Lung microvascular endothelial cell (primary cell): ENCODE results near the gene RUFY4. TPM values are rescaled to one million over a fixed set of nuclear protein-coding genes. Genes with fewer than 3 reads are reported as not detected.
"Not testable (repeated sequence)": the region's sequence is repeated elsewhere in the genome, so short reads cannot be mapped to it uniquely, and the experiment has no call there.

ENCODE experiments used
- DNase-seq, 2 donors: peaks; one replicate each; pipeline versions ENCODE4 v3.0.0 to v3.0.0-alpha.2; 2010; ENCODE audit warnings: low read depth in 2 of 2
- total RNA-seq: library from RNA; depleted of rRNA; stranded (reverse); fragments of >200 nt; gene quantifications from 2 replicates; pipeline ENCODE4 v1.2.1, GENCODE V29; 2014

The RUFY4 gene
- total RNA-seq, 1 donor from 2014 or later = not detected

DNA sequence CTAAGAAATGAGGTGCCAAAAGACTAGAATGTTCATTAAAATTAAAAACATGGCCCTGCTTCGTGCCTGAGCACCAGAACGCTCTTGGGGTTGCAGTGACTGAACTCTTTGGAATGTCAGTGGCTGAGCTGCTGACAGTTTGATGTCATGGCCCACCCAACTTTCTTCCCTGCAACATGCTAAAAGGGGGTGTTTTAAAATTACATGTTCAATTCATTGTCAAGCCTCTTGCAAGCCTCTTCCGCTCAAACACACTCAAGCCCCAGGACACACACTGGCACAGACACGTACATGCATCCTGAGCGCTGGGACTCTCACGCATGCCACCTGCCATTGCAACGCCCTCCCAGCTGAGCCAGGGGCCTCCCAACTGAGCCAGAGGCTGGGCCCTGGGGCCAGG, 12.6 kb downstream of the RUFY4 start:
- no peak for DNase-seq

DNA sequence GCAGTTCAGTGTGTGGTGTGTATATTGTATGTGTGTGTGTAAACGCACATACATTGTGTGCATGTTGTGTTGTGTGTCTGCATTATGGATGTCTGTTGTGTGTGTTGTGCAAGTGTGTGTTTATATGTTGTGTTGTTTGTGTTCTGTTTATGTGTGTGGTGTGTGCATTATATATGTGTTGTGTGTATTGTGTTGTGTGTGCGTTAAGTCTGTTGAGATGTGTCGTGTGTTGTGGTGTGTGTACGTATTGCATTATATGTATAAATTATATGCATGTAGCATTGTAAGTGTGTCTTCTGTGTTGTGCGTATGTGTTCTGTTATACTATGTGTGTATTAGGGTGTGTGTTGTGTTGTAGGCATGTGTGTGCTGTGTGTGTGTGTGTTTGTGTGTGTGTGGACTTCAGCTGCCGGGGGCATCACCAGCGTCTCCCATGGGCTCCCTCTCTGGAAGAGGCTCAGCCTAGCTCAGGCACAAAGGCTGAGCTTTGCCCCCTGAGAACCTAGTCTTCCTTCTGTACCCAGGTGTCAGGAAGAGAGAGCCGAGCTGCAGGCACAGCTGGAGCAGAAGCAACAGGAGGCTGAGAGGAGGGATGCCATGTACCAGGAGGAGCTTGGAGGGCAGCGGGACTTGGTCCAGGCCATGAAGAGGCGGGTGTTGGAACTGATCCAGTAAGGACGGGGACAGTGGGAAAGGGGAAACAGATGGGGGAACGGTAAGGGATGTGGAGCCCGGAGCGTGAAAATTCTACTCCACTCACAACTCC, 13.7 kb downstream of the RUFY4 start:
- DNase-seq = no peak

- no peak for DNase-seq
Observed at GRCh38 chr2:218083352-218083676, 14.3 kb downstream of the RUFY4 start.

DNA sequence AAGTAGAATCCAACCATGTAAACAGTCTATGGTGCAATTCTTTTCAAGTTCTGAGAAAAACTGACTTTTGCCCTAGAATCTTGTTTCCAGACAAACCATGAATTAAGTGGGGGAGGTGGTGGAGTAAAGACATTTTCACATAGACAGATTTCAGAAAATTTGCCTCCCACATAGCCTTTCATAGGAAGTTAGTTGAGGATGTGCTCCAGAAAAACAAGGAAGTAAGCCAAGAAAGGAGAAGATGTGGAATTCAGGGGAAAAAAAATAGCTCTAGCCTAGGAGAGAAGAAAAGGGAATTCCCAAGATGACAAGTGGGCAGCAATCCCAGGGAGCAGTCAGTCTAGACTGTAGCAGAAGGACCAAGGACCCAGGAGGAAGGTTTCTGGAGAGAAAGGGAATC, 17.4 kb downstream of the RUFY4 start:
- DNase-seq = no peak

GRCh38 chr2:218089259-218089658, 20.2 kb downstream of the RUFY4 start:
- no peak for DNase-seq

DNA sequence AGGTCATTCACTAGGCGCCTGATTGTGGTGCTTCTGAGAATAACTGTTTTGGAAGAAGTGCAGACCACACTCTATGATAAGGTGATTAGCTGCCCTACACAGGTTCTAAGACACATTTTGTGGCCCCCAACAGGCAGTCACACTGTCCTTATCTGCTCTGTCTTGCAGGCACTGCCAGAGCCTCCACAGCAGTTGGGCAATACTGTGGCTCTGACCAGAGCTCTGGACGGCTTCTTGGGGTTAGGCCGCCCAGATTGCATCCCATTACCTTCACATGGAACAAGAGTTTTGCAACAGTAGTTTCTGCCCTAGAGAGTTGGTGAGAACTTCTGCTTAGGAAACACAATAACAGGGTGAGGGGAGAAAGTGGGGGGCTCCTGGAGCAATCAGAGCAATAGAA, 22.7 kb downstream of the RUFY4 start:
- DNase-seq = no peak

- no peak for DNase-seq
Observed at GRCh38 chr2:218093879-218094278, 24.8 kb downstream of the RUFY4 start.

GRCh38 chr2:218095853-218096252, 26.8 kb downstream of the RUFY4 start:
- DNase-seq = no peak

GRCh38 chr2:218097975-218098374, 28.9 kb downstream of the RUFY4 start:
- DNase-seq = no peak

DNA sequence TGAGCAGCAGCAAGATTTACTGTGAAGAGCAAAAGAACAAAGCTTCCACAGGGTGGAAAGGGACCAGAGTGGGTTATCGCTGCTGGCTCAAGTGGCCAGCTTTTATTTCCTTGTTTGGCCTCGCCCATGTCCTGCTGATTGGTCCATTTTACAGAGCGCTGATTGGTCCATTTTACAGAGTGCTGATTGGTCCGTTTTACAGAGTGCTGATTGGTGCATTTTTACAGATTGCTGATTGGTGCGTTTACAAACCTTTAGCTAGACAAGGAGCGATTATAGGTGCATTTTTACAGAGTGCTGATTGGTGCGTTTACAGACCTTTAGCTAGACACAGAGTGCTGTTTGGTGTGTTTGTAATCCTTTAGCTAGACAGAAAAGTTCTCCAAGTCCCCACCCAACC, 39.8 kb downstream of the RUFY4 start:
- DNase-seq = not testable (repeated sequence)

DNA sequence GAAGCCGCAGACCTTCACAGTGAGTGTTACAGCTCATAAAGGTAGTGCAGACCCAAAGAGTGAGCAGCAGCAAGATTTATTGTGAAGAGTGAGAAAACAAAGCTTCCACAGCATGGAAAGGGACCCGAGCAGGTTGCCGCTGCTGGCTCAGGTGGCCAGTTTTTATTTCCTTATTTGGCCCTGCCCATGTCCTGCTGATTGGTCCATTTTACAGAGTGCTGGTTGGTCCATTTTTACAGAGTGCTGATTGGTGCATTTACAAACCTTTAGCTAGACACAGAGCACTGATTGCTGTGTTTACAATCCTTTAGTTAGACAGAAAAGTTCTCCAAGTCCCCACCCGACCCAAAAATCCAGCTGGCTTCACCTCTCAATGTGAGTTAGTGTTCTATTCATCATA, 52.7 kb downstream of the RUFY4 start:
- DNase-seq = not testable (repeated sequence)

DNA sequence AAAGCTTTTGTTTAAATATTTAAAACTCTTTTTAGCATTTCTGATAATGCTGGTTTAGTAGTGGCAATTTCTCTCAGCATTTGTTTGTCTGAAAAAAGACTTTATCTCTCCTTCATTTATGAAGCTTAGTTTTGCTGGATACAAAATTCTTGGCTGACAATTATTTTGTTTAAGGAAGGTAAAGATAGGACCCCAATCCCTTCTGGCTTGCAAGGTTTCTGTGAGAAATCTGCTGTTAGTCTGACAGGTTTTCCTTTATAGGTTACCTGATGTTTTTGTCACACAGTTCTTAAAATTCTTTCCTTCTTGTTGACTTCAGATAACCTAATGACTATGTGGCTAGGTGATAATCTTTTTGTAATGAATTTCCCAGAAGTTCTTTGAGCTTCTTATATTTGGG, 53.2 kb downstream of the RUFY4 start:
- DNase-seq = not testable (repeated sequence)

DNA sequence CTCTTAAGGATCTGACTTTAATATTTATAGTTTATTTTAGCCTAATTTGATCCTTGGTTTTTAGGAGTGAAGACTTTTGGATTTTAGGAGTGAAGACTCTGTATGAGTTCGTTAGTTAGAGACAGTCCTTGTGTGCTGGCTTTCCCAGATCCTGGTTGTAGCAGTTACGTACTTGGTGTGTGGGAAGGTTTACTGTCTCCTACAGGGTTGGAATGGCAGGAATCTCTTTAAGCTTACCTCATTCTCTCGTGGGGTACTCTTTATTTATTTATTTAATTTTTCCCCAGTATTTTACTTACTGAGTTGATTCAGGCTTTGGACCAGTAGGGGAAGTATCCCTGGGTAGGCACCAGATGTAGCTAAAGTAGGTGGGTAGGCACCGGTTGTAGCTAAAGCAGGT, 54.9 kb downstream of the RUFY4 start:
- no peak for DNase-seq

DNA sequence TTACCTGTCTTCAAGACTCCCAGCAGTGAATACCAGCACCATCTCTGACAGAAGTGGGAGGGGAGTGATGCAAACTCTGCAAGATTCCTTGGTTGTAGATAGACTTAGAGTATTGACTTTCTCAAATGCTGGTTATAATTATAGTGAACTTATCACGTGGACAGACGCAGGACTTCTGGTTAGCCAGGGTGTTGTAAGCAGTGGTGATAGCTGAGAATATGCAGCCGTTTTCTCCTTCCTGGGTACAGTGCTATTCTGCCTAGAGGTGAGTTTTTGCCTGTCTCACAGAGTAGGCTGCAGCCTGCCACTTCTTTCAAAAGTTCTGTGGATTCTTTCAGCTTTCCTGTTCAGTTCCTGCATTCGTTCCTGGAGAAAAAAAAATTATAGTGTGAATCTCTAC, 56.0 kb downstream of the RUFY4 start:
- DNase-seq = no peak

DNA sequence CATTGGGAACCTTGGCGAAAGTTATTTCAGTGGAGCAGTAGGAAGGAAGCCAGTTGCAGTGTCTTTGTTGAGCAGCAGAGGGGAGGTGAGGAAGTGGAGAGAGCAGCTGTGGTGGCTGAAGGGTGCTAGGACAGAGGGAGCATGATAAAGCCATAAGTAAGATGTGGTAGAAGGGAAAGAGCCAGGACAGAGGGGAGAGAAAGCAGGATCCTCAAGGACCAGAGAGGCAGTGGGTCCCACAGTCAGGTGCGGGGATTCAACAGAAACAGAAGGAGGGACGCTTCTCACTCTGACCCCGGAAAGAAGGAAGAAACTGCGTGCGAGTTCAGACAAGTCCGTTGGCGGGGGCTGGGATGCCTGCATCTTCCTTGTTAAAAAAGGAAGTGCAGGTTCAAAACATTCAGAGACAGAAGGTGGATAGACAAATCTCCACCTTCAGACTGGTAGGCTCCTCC, 56.6 kb downstream of the RUFY4 start, which contains the start of gene CXCR2:
Gene CXCR2 (plus strand): TSS at position 403 of the 455 bp plus-strand sequence. CDS start 8,774 bp downstream, outside the sequence.
- DNase-seq = no peak

DNA sequence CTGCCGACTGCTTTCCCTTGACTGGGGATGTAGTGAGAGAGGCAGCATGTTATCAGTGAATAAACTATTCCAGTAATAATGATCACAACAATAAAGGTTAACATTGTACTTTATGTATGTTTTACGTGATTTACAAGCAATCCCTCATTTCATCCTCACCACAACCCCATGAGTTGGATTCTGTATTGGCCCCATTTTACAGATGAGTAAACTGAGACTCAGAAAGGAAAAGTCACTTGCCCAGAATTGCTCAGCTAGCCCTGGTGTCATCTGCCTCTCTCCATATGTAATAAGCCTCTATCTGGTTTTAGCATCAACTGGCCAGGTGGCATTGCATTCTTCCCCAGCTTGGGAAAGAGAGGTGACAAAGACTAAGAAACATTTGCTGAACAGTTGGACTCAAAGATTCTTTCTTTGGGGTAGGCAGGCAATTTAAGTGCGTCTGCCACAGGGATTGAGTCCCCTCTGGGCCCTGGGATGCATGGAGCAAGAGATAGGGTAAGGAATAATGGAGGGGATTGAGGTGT, 58.9 kb downstream of the RUFY4 start:
- no peak for DNase-seq

DNA sequence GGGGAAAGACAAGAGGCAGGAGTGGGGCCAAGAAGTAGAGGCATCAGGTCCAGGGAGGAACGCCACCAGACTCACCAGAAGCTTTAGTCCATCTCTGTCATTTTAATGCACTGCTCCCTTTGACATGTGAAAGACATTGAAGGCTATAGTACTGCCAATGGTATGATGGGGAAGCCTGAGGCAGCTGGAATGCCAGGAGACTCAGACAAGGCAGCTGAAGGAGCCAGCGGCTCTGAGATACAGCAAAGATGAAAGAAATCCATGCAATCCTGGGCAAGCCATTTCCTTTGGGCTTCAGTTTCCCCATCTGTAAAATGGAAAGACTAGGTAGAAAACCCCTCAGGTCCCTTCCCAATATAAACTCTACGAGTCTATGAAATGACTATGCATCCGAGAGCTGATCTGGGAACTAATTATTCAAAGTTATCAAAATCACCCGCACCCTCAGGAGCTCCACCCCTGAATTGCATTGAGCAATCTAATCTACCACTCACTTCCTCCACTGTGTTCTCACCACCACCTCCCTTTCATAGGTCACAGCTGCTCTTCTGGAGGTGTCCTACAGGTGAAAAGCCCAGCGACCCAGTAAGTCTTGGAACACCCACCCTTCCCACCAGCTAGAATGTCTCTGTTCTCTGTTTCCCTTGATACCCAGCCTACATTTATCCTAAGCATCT, 59.9 kb downstream of the RUFY4 start:
- DNase-seq = no peak

GRCh38 chr2:218129458-218130135, 60.5 kb downstream of the RUFY4 start:
- no peak for DNase-seq

DNA sequence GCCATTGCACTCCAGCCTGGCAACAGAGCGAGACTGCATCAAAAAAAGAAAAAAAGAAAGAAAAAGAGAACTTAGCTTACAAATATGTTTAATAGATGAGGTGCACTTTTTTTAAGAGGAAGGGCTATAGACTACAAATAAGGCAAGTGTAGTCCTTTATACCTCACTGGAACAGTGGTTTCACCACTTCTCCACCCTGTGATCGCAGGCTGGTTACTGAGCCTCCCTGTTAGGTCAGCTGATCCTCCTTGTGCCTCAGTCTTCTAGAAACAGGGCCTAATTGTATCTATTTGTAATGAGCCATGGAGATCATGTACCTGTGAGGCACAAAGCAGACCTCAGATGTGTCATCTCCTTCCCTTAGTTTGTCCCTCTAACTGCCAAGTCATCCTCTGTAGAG, 61.3 kb downstream of the RUFY4 start:
- DNase-seq = no peak

- DNase-seq = no peak
Observed at GRCh38 chr2:218130822-218131221, 61.8 kb downstream of the RUFY4 start.

GRCh38 chr2:218137514-218137913, 68.5 kb downstream of the RUFY4 start:
- no peak for DNase-seq

DNA sequence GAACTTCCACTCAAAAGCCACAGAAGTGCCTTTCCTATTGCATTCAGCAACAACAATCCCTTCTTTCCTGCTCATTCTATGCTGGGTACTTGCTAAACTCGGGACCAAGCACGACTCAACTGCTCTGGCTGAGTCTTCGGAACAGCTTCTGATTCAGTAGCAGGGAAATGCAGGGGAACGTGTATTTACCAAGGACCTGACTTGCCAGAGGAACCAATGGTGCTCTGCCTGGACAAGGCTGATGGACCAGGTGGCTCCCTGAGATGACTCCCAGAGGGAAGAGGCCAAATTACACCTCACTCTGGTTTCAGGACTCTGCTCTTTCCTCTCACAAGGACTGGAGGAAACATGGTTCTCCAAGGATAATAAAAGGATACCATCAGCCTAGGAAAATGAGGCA, 69.0 kb downstream of the RUFY4 start:
- no peak for DNase-seq
